ENCODE data around the gene TEX44.

The TEX44 gene

GRCh38 chr2:231634951-231635875 lies 42.5 kb downstream of the TEX44 start:
- no peak for DNase-seq (ENCODE audit: low read depth)

GRCh38 chr2:231640241-231640640 lies 47.6 kb downstream of the TEX44 start:
- DNase-seq (ENCODE audit: low read depth), result no peak

GRCh38 chr2:231640641-231641111 lies 48.0 kb downstream of the TEX44 start:
- no peak for DNase-seq (ENCODE audit: low read depth)

- no peak for DNase-seq (ENCODE audit: low read depth)
Measured at GRCh38 chr2:231642631-231643494, 50.2 kb downstream of the TEX44 start.

DNA sequence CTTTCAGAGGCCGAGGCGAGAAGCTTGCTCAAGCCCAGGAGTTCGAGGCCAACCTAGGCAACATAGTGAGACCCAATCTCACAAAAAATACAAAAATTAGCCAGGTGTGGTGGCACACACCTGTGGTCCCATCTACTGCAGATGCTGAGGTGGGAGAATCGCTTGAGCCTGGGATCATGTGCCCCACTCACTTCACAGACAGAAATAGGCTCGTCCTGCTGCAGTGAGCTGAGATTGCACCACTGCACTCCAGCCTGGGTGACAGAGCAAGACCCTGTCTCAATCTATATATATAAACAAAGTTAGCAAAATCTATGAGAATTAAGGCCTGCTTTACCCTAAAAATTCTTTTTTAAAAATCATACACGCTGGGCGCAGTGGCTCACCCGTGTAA lies 50.8 kb downstream of the TEX44 start:
- no peak for DNase-seq (ENCODE audit: low read depth)
